GM23338 (cell line): ENCODE data around the gene TIA1. TPM values are rescaled to one million over a fixed set of nuclear protein-coding genes. Genes with fewer than 3 reads are reported as not detected.

ENCODE experiments used
- ATAC-seq: fragments of 200-7000 bp; cut with Tn5 transposase; 3 replicates; pipeline ENCODE4 v1.9.1; 2020
- DNase-seq: peaks from one replicate; pipeline ENCODE4 v3.0.0-alpha.2; 2015; ENCODE audit warnings: low spot score
- H2AFZ ChIP-seq: fragments of 200-600 bp; sonication (generic); 2 replicates; pipeline ENCODE4 v1.8.0; 2016; ENCODE audit warnings: antibody characterized with exemption, mild to moderate bottlenecking, moderate library complexity
- H3F3A ChIP-seq: fragments of 200-600 bp; sonication (generic); replicated peaks from 2 replicates; pipeline ENCODE4 v1.8.0; 2017; ENCODE audit warnings: antibody characterized with exemption, mixed run types, low read depth
- H3K27ac ChIP-seq: fragments of 200-600 bp; sonication (generic); 2 replicates; pipeline ENCODE4 v1.6.1; 2016; ENCODE audit warnings: low read depth
- H3K27me3 ChIP-seq: fragments of 200-600 bp; sonication (generic); 2 replicates; pipeline ENCODE4 v1.8.0; 2016; ENCODE audit warnings: mild to moderate bottlenecking, mixed run types, moderate library complexity; ENCODE audit not compliant: insufficient read depth
- H3K36me3 ChIP-seq: fragments of 200-600 bp; sonication (generic); 2 replicates; pipeline ENCODE4 v1.8.0; 2016; ENCODE audit warnings: mild to moderate bottlenecking; ENCODE audit not compliant: insufficient read depth
- H3K4me1 ChIP-seq: fragments of 200-600 bp; sonication (generic); 2 replicates; pipeline ENCODE4 v1.8.0; 2016; ENCODE audit warnings: mild to moderate bottlenecking, moderate library complexity; ENCODE audit not compliant: insufficient read depth
- H3K4me2 ChIP-seq: fragments of 200-600 bp; sonication (generic); 2 replicates; pipeline ENCODE4 v1.7.1; 2017; ENCODE audit warnings: mixed run types
- H3K4me3 ChIP-seq: fragments of 200-600 bp; sonication (generic); 2 replicates; pipeline ENCODE4 v1.6.1; 2016; ENCODE audit warnings: mixed run types
- H3K79me2 ChIP-seq: fragments of 200-600 bp; sonication (generic); replicated peaks from 2 replicates; pipeline ENCODE4 v1.8.0; 2017; ENCODE audit warnings: mild to moderate bottlenecking; ENCODE audit not compliant: insufficient read depth
- H3K9me2 ChIP-seq: fragments of 200-600 bp; sonication (generic); 2 replicates; pipeline ENCODE4 v1.8.0; 2017; ENCODE audit not compliant: insufficient read depth
- H4K20me1 ChIP-seq: fragments of 200-600 bp; sonication (generic); replicated peaks from 2 replicates; pipeline ENCODE4 v1.8.0; 2017; ENCODE audit warnings: mild to moderate bottlenecking; ENCODE audit not compliant: insufficient read depth
- H3K27ac Mint-ChIP-seq: 2 replicates; pipeline ENCODE4 v1.8.0; 2020; ENCODE audit warnings: inconsistent platforms, mild to moderate bottlenecking, moderate library complexity, mixed read lengths
- H3K27me3 Mint-ChIP-seq: 3 replicates; pipeline ENCODE4 v1.8.0; 2022; ENCODE audit warnings: low read depth, mild to moderate bottlenecking, moderate library complexity, mixed read lengths, inconsistent platforms; ENCODE audit not compliant: insufficient read depth, poor library complexity
- H3K36me3 Mint-ChIP-seq: 3 replicates; pipeline ENCODE4 v1.8.0; 2021; ENCODE audit warnings: low read depth, mild to moderate bottlenecking, inconsistent platforms, moderate library complexity, mixed read lengths
- H3K4me1 Mint-ChIP-seq: 3 replicates; pipeline ENCODE4 v1.8.0; 2020; ENCODE audit warnings: mild to moderate bottlenecking, inconsistent platforms, mixed read lengths
- H3K4me3 Mint-ChIP-seq: 3 replicates; pipeline ENCODE4 v1.8.0; 2021; ENCODE audit warnings: moderate library complexity, mild to moderate bottlenecking, inconsistent platforms, mixed read lengths
- H3K9me3 Mint-ChIP-seq: 3 replicates; pipeline ENCODE4 v1.8.0; 2020; ENCODE audit warnings: moderate library complexity, mild to moderate bottlenecking, inconsistent platforms, mixed read lengths
- CREB1 ChIP-seq: fragments of 250-450 bp; sonication (Bioruptor Pico); IDR thresholded peaks from 2 replicates; pipeline ENCODE4 v1.5.0; 2020; ENCODE audit warnings: low read depth, mild to moderate bottlenecking, moderate library complexity
- EZH2 ChIP-seq: fragments of 200-600 bp; sonication (generic); IDR thresholded peaks from one replicate; pipeline ENCODE4 v1.8.0; 2017; ENCODE audit warnings: antibody characterized with exemption, mild to moderate bottlenecking, low read depth; ENCODE audit not compliant: unreplicated experiment
- EZH2phosphoT487 ChIP-seq: fragments of 200-600 bp; sonication (generic); IDR thresholded peaks from one replicate; pipeline ENCODE4 v1.8.1; 2018; ENCODE audit warnings: antibody characterized with exemption; ENCODE audit not compliant: unreplicated experiment
- JUNB ChIP-seq: IDR thresholded peaks from one replicate; pipeline ENCODE4 v1.6.1; 2016; ENCODE audit warnings: antibody characterized with exemption; ENCODE audit not compliant: unreplicated experiment
- NANOG ChIP-seq: IDR thresholded peaks from 2 replicates; pipeline ENCODE4 v1.6.1; 2016; ENCODE audit warnings: antibody characterized with exemption, borderline replicate concordance
- STAT1 ChIP-seq: IDR thresholded peaks from one replicate; pipeline ENCODE4 v1.6.1; 2016; ENCODE audit warnings: antibody characterized with exemption; ENCODE audit not compliant: unreplicated experiment
- ZNF114 ChIP-seq: fragments of 250-450 bp; sonication (Bioruptor Pico); IDR thresholded peaks from 2 replicates; pipeline ENCODE4 v1.5.0; 2020; ENCODE audit warnings: mild to moderate bottlenecking, moderate library complexity
- ZNF331 ChIP-seq: fragments of 250-450 bp; sonication (Bioruptor Pico); IDR thresholded peaks from 2 replicates; pipeline ENCODE4 v1.5.0; 2020; ENCODE audit warnings: low read depth, mild to moderate bottlenecking, moderate library complexity
- polyA plus RNA-seq: library from polyadenylated mRNA; unstranded; fragments of >200 nt; fragmentation: Nextera tagmentation; extraction: Ambion mirVana; gene quantifications from 2 replicates; pipeline ENCODE4 v1.2.1, GENCODE V29; 2016
- total RNA-seq: library from RNA; depleted of rRNA; stranded (reverse); fragments of >200 nt; shearing (Covaris generic); gene quantifications from 2 replicates; pipeline ENCODE4 v1.2.3, GENCODE V29; 2014
- TF ChIP-seq, protein P1 (sequence below), 2 experiments: fragments of 200-600 bp in 1 of 2; sonication (generic) in 1 of 2; conservative IDR thresholded peaks; 2 replicates each; pipeline versions ENCODE4 v1.5.1 to v1.6.1; 2016 to 2017; ENCODE audit warnings: antibody characterized with exemption in 2 of 2, low read depth in 2 of 2, mild to moderate bottlenecking in 2 of 2, moderate library complexity in 1 of 2
- TF ChIP-seq, protein P2 (sequence below): IDR thresholded peaks from 2 replicates; pipeline ENCODE4 v1.6.1; 2016; ENCODE audit warnings: antibody characterized with exemption

Gene TIA1
- total and polyA plus RNA-seq, 2 experiments from 2014 or later = 130 to 179 TPM

DNA sequence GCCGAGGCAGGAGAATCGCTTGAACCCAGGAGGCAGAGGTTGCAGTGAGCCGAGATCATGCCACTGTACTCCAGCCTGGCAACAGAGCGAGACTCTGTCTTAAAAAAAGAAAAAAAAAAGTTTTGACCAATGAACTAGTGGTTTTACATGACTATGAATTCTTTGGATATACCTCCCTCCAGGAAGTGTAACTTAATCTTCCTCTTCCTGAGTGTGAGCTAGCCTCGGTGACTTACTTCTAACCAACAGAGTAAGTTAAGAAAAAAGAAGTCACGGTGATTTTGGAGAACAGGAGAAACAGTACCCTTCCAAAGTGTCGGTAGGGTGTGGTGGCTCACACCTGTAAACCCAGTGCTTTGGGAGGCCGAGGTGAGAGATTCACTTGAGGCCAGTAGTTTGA lies 7.1 kb downstream of the TIA1 start:
- H3F3A ChIP-seq = no peaks in the 10 kb centered on the region; the same call in none of the 2 replicates
- ATAC-seq (no peak), DNase-seq (no peak)
- TF ChIP-seq CREB1 (CRISPR knock-in tag) (no peak), EZH2 (no peak), NANOG (no peak), STAT1 (no peak)
- TF ChIP-seq, protein P1, sequence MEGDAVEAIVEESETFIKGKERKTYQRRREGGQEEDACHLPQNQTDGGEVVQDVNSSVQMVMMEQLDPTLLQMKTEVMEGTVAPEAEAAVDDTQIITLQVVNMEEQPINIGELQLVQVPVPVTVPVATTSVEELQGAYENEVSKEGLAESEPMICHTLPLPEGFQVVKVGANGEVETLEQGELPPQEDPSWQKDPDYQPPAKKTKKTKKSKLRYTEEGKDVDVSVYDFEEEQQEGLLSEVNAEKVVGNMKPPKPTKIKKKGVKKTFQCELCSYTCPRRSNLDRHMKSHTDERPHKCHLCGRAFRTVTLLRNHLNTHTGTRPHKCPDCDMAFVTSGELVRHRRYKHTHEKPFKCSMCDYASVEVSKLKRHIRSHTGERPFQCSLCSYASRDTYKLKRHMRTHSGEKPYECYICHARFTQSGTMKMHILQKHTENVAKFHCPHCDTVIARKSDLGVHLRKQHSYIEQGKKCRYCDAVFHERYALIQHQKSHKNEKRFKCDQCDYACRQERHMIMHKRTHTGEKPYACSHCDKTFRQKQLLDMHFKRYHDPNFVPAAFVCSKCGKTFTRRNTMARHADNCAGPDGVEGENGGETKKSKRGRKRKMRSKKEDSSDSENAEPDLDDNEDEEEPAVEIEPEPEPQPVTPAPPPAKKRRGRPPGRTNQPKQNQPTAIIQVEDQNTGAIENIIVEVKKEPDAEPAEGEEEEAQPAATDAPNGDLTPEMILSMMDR (conservative IDR thresholded peaks at IDR 0.05; ENCODE audit: low read depth in 2 of 2) = no peak
- peak overlapping the region; percentile 29; the same call in 1 of the 2 replicates for H3K4me3 ChIP-seq
- H3K27ac Mint-ChIP-seq = no peak overlapping the region
- peak overlapping the region; percentile 53; the same call in 1 of the 2 replicates for H3K27ac ChIP-seq
- H3K79me2 ChIP-seq = peaks cover 100% of the 10 kb centered on the region
- peaks cover 68% of the 10 kb centered on the region for H4K20me1 ChIP-seq
- peak overlapping the region; percentile 17; the same call in 1 of the 3 replicates for H3K4me3 Mint-ChIP-seq
- peaks cover 4% of the 10 kb centered on the region for H3K27me3 Mint-ChIP-seq
- H3K9me2 ChIP-seq = no peaks in the 10 kb centered on the region
- H3K4me2 ChIP-seq = 0 out of 2 replicates have a peak overlapping the region, but pooled peaks have one; percentile 10
- H3K27me3 ChIP-seq = no peaks in the 10 kb centered on the region
- H3K9me3 Mint-ChIP-seq = peaks cover 3% of the 10 kb centered on the region; the same call in 1 of the 3 replicates
- peaks cover 41% of the 10 kb centered on the region for H3K4me1 ChIP-seq
- peaks cover 62% of the 10 kb centered on the region for H3K36me3 Mint-ChIP-seq
- no peak overlapping the region for H2AFZ ChIP-seq
- peaks cover 33% of the 10 kb centered on the region for H3K4me1 Mint-ChIP-seq
- peaks cover 15% of the 10 kb centered on the region; the same call in 1 of the 2 replicates for H3K36me3 ChIP-seq

DNA sequence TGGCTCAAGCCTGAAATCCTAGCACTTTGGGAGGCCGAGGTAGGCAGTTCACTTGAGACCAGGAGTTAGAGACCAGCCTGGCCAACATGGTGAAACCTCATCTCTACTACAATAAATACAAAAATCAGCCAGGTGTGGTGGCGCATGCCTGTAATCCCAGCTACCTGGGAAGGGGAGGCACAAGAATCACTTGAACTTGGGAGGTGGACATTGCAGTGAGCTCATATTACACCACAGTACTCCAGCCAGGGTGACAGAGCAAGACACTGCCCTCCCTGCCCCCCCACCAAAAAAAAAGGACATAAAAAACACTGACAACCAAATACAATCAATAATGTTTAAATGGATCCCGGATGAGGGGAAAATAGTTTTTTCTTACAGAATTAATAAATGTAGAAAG lies 7.8 kb downstream of the TIA1 start:
- Histone ChIP-seq H3K4me1 (peaks cover 41% of the 10 kb centered on the region), H3K27ac (peak overlapping the region; percentile 53; the same call in 1 of the 2 replicates), H2AFZ (no peak overlapping the region), H3K79me2 (peaks cover 100% of the 10 kb centered on the region), H3K9me2 (no peaks in the 10 kb centered on the region), H3K27me3 (no peaks in the 10 kb centered on the region), H3K36me3 (peaks cover 22% of the 10 kb centered on the region; the same call in 1 of the 2 replicates), H3K4me2 (0 out of 2 replicates have a peak overlapping the region, but pooled peaks have one; percentile 10), H4K20me1 (peaks cover 76% of the 10 kb centered on the region), H3F3A (no peaks in the 10 kb centered on the region; the same call in none of the 2 replicates), H3K4me3 (no peak overlapping the region)
- Mint-ChIP-seq H3K27ac (no peak overlapping the region), H3K9me3 (peaks cover 3% of the 10 kb centered on the region; the same call in 1 of the 3 replicates), H3K4me3 (no peak overlapping the region), H3K4me1 (peaks cover 28% of the 10 kb centered on the region), H3K36me3 (peaks cover 62% of the 10 kb centered on the region), H3K27me3 (peaks cover 4% of the 10 kb centered on the region)
- DNase-seq (no peak), ATAC-seq (no peak)
- no peak for TF ChIP-seq STAT1
- TF ChIP-seq, protein P2, sequence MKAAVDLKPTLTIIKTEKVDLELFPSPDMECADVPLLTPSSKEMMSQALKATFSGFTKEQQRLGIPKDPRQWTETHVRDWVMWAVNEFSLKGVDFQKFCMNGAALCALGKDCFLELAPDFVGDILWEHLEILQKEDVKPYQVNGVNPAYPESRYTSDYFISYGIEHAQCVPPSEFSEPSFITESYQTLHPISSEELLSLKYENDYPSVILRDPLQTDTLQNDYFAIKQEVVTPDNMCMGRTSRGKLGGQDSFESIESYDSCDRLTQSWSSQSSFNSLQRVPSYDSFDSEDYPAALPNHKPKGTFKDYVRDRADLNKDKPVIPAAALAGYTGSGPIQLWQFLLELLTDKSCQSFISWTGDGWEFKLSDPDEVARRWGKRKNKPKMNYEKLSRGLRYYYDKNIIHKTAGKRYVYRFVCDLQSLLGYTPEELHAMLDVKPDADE = no peak
- TF ChIP-seq EZH2 = no peak
- TF ChIP-seq ZNF331 (CRISPR knock-in tag) = no peak
- TF ChIP-seq ZNF114 = no peak
- no peak for TF ChIP-seq NANOG
- TF ChIP-seq EZH2phosphoT487 = no peak
- no peak for TF ChIP-seq JUNB
